Activated naive CD8-positive, alpha-beta T cell (primary cell): Measurements from ENCODE around the gene GJA3.

Experiments
- H3K27ac Mint-ChIP-seq: one replicate; pipeline ENCODE4 v1.8.0; 2021; ENCODE audit warnings: mixed read lengths
- H3K27me3 Mint-ChIP-seq: one replicate; pipeline ENCODE4 v1.8.0; 2021; ENCODE audit warnings: mixed read lengths
- H3K36me3 Mint-ChIP-seq: one replicate; pipeline ENCODE4 v1.8.0; 2021; ENCODE audit warnings: mixed read lengths
- H3K4me1 Mint-ChIP-seq: one replicate; pipeline ENCODE4 v1.8.0; 2021; ENCODE audit warnings: low read depth, mixed read lengths
- H3K4me3 Mint-ChIP-seq: one replicate; pipeline ENCODE4 v1.8.0; 2021; ENCODE audit warnings: mild to moderate bottlenecking, mixed read lengths
- H3K9me3 Mint-ChIP-seq: one replicate; pipeline ENCODE4 v1.8.0; 2021; ENCODE audit warnings: low read depth, mixed read lengths

Gene GJA3

DNA sequence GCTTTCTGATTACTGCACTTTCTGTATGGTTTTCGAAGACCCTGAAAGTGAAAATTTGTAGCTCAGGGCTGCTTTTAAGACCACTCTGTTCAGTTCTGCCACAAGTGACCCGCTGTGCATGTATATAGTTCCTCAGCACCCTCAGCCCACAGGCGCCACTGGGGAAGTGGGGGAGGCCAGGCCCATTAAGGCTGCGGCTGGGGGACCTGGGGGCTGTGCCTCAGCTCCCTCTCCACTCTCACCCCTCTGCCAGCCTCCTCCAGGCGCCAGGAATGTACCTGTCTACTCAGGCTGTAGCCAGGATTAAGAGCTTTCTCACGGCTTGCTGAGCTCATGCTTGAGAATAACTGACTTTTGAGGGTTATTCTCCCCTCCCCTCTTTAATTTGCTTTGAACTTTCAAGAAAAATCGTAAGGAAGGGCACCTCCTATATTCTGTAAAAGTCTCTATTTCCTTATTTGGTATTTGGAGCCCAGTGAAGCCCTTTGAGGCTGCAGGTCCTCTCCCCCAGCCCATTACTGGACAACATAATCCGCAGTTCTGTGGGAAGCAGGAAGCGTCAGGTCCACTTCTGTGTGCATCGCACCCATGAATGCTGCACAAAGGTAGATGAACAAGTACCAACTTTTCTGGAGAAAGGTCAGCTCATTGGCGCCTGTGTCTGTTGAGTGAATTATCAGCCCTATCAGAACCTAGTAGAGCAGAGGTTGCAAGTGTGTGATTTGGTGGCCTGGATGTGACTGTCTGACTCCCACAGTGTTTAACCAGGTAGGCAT lies 29.6 kb downstream of the GJA3 start:
- no peaks in the 10 kb centered on the region for H3K36me3 Mint-ChIP-seq

DNA sequence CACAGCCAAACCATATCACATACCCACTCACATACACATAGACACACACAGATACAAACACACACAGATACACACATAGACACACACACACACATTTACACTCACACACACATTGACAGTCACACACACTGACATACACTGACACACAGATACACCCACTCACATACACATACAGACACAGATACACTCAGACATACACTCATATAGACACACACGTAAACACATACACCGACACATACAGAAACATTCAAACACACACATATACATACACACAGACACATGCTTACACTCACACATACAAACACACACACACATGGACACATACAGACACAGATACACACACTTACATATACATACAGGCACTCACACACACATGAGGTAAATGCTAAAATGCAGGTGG lies 30.2 kb downstream of the GJA3 start:
- Mint-ChIP-seq H3K4me1 (peaks cover 2% of the 10 kb centered on the region), H3K36me3 (no peaks in the 10 kb centered on the region)

More for the DNA sequence above, 29.6 kb downstream of the GJA3 start:
- Mint-ChIP-seq H3K27me3 (peaks cover 2% of the 10 kb centered on the region), H3K4me1 (peaks cover 2% of the 10 kb centered on the region), H3K4me3 (no peak overlapping the region), H3K27ac (no peak overlapping the region), H3K9me3 (no peaks in the 10 kb centered on the region)

DNA sequence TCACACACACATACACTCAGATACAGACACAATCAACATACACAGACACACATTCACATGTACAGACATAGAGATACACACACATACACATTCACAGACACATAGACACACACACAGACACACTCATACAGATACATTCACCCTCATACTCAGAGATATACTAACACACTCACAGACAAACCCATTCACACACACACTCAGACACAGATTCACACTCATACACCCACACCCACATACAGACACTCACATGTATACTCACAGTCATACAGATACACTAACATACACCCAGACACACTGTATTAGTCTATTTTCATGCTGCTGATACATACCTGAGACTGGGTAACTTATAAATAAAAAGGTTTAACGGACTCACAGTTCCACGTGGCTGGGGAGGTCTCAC lies 30.8 kb downstream of the GJA3 start:
- Mint-ChIP-seq H3K27ac (no peak overlapping the region), H3K4me3 (no peak overlapping the region), H3K27me3 (peaks cover 2% of the 10 kb centered on the region), H3K4me1 (peaks cover 2% of the 10 kb centered on the region), H3K9me3 (no peaks in the 10 kb centered on the region), H3K36me3 (no peaks in the 10 kb centered on the region)

More for the DNA sequence above, 30.2 kb downstream of the GJA3 start:
- no peak overlapping the region for H3K27ac Mint-ChIP-seq
- H3K9me3 Mint-ChIP-seq, result no peaks in the 10 kb centered on the region
- H3K27me3 Mint-ChIP-seq, result peaks cover 2% of the 10 kb centered on the region
- H3K4me3 Mint-ChIP-seq, result no peak overlapping the region

DNA sequence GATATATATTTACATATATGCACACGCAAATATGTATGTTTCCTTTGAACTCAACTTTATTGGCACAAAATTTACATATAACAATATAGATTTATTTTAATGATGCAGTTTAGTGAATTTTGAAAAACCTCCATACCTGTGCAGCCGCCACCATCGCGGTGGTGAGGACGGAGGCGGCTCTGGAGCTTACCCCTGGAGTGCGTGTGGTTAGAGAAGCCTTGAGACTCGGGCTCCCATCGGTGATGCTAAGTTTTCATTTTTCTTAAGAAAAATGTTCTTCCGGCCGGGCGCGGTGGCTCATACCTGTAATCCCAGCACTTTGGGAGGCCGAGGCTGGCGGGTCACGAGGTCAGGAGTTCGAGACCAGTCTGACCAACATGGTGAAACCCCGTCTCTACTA lies 31.8 kb downstream of the GJA3 start:
- Mint-ChIP-seq H3K4me1 (peaks cover 2% of the 10 kb centered on the region), H3K36me3 (no peaks in the 10 kb centered on the region), H3K27me3 (peaks cover 5% of the 10 kb centered on the region), H3K4me3 (peak overlapping the region; percentile 71), H3K27ac (no peak overlapping the region), H3K9me3 (no peaks in the 10 kb centered on the region)

DNA sequence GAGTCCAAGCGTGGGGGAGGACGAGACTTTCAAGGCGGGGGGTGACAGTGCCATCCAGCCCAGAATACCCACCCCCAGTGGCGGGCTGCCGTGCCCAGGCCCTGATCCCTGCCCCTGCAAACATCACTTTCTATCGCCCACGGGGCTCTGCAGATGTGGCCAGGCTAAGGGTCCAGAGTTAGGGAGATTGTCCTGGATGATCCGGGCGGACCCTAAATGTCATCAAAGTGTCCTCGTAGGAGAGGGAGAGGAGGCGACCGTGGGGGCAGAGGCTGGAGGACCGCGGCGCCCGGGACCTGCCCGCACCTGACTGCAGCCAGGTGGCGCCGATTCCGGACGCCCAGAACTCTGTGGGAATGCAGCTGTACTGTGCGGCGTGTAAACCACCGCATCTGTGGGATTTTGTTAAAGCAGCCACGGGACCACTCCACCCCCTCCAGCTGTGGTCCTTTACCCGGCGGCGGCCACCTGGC lies 32.4 kb downstream of the GJA3 start:
- H3K4me1 Mint-ChIP-seq, result peaks cover 2% of the 10 kb centered on the region
- peak overlapping the region; percentile 71 for H3K4me3 Mint-ChIP-seq
- H3K9me3 Mint-ChIP-seq, result no peaks in the 10 kb centered on the region
- no peaks in the 10 kb centered on the region for H3K36me3 Mint-ChIP-seq
- peaks cover 5% of the 10 kb centered on the region for H3K27me3 Mint-ChIP-seq
- no peak overlapping the region for H3K27ac Mint-ChIP-seq

DNA sequence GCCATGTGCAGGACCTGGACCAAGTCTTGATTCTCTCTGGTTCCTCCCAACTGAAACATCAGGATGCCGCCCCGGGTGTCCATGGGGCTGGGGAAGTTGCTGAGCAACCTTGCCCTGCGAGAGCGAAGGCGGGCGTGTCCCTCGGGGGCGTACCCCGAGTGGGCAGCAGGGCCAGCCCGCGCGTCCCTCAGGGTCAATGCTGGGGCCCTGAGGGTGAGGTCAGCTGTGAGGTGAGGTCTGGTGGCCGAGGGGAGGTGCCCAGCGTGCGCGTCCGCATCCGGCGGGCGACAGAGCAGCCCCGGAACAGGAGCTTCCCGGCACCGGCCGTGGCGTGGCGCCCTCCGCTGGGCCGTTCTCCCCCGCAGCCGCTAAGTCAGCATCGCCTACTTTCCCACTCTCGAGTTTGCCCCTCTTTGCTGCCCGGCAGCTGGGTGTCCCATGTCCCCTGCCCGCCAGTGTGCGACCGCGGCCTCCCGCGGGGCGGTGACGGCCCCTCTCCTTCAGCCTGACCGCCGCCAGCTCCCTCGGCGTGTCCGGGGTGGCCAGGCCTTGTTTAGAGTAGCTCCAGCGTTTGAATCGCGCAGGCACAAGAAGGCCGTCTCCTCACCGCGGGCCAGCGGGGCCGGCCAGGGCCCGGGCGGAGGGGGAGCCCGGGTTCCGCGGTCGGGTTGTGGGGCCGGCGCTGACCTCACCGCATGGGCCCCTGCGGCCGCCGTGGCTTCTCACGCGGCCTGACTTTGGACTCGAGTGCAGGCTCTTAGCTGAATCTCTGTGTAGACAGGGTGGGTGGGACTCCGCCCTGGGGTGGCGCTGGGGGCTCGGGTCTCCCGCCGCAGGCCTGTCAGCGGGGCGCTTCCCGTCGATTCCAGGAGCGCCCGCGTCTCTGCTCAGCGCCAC lies 33.0 kb downstream of the GJA3 start:
- Mint-ChIP-seq H3K4me1 (peaks cover 2% of the 10 kb centered on the region), H3K4me3 (peak overlapping the region; percentile 73), H3K27ac (no peak overlapping the region), H3K36me3 (no peaks in the 10 kb centered on the region), H3K9me3 (no peaks in the 10 kb centered on the region), H3K27me3 (peaks cover 4% of the 10 kb centered on the region)

DNA sequence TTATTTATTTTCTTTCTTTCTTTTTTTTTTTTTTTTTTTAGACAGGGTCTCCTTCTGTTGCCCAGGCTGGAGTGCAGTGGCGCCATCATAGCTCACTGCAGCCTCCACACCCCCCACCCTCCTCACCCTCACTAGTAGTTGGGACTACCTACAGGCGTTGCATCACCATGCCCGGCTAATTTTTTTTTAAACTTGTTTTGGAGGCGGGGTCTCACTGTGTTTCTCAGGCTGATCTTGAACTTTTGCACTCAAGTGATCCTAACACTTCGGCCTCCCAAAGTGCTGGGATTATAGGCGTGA lies 33.6 kb downstream of the GJA3 start:
- no peaks in the 10 kb centered on the region for H3K36me3 Mint-ChIP-seq
- H3K9me3 Mint-ChIP-seq, result no peaks in the 10 kb centered on the region
- peaks cover 3% of the 10 kb centered on the region for H3K27me3 Mint-ChIP-seq
- H3K4me1 Mint-ChIP-seq, result peaks cover 2% of the 10 kb centered on the region
- peak overlapping the region; percentile 73 for H3K4me3 Mint-ChIP-seq
- H3K27ac Mint-ChIP-seq, result no peak overlapping the region

DNA sequence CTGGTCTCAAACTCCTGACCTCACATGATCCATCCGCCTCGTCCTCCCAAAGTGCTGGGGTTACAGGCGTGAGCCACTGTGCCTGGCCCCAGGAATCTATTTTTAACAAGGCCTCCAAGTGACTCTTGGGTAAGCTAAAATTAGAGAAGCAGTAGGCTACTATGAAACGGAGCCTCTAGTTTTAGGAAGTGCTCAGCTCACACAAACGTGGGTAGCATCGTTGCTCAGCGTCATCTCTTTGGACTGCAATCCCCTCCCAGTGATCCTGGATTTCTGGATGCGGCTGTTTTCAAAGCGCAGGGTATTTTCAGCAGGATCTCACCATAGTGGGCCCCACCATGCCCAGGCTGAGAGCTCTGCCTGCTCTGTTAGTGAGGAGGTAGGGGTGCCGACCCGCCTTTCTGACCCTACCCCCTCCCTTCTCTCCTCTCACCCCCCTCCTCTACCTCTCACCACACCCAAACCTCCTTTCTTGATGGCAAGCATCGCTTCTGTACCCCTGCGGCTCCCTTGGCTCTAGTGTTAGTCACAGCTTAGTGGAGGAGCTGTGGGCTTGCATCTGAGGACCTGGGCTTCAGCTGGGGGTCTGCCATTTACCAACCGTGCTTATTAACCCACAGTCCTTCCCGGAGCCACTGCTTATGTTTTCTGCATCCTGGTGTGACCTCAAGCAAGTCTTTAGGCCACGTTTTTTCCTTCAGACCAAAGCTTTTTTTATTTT lies 34.2 kb downstream of the GJA3 start:
- peaks cover 3% of the 10 kb centered on the region for H3K27me3 Mint-ChIP-seq
- peak overlapping the region; percentile 35 for H3K4me3 Mint-ChIP-seq
- H3K36me3 Mint-ChIP-seq, result no peaks in the 10 kb centered on the region
- H3K9me3 Mint-ChIP-seq, result no peaks in the 10 kb centered on the region
- H3K4me1 Mint-ChIP-seq, result peaks cover 2% of the 10 kb centered on the region
- H3K27ac Mint-ChIP-seq, result no peak overlapping the region

DNA sequence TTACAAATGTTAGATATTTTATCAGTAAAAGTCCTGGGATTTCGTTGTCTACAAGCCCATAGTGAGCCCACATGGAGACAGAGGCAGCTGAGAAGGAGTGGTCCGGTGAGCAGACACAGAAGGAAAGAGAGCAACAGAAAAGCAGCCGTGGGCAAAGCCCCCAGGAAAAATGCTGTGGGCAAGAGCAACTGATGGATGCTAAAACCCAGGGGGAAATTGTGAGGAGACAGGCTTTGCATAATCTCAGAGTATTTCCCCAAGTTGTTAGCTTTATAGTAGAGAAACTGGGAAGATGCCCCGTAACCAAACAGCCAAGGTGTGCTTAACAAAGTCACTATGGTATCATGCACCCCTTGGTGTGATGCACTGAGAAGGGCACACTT lies 35.1 kb downstream of the GJA3 start:
- Mint-ChIP-seq H3K27ac (no peak overlapping the region), H3K36me3 (no peaks in the 10 kb centered on the region), H3K9me3 (no peaks in the 10 kb centered on the region), H3K27me3 (peaks cover 3% of the 10 kb centered on the region), H3K4me1 (peaks cover 5% of the 10 kb centered on the region), H3K4me3 (no peak overlapping the region)

DNA sequence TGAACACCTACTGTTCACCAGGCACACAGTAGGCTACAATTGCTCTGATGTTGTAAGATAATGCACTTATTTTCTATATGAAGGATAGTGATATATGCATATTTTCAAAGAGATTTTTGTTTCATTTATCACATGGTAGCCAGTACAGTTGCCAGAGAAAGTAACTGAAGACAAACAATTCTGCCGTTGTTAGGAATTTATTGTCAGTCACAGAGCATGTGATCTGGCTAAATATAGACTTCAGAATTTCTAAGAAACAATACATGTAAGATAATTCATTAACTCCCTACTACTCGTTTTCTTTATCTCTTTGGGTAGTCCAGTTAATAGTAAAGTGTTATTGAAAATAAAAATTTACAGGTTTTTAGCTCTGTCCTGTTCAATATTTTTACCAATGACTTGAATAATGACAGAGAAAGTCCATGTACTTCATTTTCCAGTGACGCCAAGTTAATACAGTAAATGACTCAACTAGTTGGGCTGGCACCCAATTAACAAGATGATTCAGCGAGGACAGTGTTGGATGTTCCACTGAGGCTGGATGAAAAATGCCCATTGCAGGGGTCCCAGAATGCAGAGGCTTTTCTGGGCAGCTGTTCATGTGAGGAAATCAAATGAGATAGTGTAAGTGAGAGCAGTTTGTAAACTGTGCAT lies 35.6 kb downstream of the GJA3 start:
- Mint-ChIP-seq H3K27me3 (peaks cover 3% of the 10 kb centered on the region), H3K4me1 (peaks cover 10% of the 10 kb centered on the region), H3K9me3 (no peaks in the 10 kb centered on the region), H3K4me3 (no peak overlapping the region), H3K27ac (no peak overlapping the region), H3K36me3 (no peaks in the 10 kb centered on the region)

DNA sequence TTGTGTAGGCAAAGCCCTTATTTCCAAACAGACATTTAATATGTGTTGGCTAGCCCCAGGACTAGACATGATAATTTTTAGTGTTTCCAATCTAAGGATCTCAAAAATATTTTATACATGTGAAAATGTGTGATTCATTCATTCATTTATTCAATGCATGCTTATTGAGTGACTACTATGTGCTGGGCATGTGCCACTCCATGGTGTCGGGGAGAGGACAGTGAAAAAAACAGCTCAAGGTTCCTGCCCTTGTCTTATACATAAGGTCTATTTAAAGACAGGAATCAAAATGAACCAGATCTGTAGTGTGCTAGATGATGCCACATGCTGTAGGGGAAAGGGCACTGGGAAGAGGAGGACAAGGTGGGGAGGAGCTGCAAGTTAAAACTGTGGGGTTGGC lies 36.5 kb downstream of the GJA3 start:
- Mint-ChIP-seq H3K27me3 (peaks cover 3% of the 10 kb centered on the region), H3K27ac (no peak overlapping the region), H3K4me3 (no peak overlapping the region), H3K9me3 (no peaks in the 10 kb centered on the region), H3K36me3 (no peaks in the 10 kb centered on the region), H3K4me1 (peaks cover 19% of the 10 kb centered on the region)

DNA sequence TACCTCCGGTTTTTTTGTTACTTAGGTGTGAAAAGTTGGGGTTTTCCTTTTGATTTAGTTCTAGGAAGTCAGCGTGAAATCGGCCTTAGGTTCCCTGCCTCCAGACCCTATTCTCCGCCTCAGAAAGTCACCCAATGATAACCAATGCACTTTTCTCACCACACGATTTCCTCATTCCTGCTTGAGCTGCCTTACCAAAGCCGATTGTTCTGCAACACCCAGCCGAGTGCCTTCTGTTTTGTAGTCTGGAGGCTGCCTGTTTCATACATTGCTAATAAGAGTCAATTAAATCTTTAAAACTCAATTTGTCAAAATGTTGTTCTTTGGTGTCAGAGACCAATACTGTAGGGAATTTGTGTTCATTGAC lies 39.7 kb downstream of the GJA3 start:
- Mint-ChIP-seq H3K4me1 (peaks cover 20% of the 10 kb centered on the region), H3K27ac (peak overlapping the region; percentile 74), H3K36me3 (no peaks in the 10 kb centered on the region), H3K4me3 (peak overlapping the region; percentile 90), H3K27me3 (peaks cover 3% of the 10 kb centered on the region), H3K9me3 (no peaks in the 10 kb centered on the region)

DNA sequence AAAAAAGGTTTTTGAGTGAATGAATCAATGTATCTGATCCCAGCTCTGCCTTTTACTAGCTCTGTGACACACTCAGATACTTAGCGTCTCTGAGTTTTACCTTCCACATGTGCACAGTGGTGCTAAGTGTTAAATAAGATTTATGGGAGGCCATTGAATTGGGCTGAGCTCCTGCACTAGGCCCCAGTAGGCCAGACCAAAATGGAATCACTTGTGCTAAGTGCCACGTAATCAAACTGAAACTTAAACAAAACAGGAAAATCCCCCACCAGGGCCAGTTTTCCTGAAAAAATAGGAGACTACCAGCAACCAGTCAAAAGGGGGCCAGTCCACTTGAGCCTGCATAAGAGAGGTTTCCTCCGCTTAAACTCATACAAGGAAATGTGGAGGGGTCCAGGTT lies 40.9 kb downstream of the GJA3 start:
- H3K27me3 Mint-ChIP-seq, result peaks cover 3% of the 10 kb centered on the region
- H3K4me1 Mint-ChIP-seq, result peaks cover 20% of the 10 kb centered on the region
- H3K9me3 Mint-ChIP-seq, result no peaks in the 10 kb centered on the region
- peak overlapping the region; percentile 41 for H3K27ac Mint-ChIP-seq
- H3K4me3 Mint-ChIP-seq, result peak overlapping the region; percentile 90
- H3K36me3 Mint-ChIP-seq, result no peaks in the 10 kb centered on the region

DNA sequence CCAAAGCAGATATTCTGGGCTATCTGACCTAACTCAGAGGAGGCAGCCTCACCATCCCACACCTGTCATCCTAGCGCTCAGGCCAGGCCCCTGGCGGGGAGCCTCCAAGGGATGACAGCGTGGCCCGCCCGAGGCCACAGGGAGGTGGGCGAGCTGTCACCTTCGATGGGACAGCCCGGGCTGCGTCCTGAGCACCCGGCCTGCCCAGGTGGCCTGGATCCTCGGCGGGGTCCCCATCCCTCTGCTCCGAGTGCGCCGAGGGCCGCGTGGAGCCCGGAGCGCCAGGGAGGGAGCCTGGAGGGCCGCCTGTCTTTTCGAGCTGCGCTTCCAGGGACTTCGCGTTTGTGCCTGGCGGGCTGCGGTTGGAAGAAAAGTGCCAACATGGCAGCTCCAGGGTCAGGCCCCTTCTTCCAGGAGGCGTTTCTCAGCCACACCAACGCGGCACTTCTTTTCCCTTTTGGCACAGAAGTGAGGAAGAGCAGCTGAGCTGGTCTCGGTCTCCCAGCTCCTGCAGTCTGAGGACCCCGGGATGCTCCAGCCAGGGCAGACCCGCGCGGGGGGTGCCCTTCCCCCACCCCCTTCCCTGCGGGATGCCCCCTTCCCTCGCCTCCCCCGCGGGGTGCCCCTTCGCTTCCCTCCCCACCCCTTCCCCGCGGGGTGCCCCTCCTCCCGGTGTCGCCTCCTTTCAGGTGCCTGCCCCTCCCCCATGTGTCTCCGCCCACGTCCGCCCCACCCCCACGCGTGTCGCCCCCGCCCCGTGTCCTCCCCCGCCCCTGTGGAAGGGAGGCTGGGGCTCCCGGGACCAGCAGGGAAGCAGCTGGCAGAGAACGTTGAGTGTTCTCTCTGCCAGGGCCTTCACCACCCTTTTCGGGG lies 42.3 kb downstream of the GJA3 start:
- H3K4me1 Mint-ChIP-seq, result peaks cover 20% of the 10 kb centered on the region
- H3K4me3 Mint-ChIP-seq, result peak overlapping the region; percentile 90
- H3K9me3 Mint-ChIP-seq, result no peaks in the 10 kb centered on the region
- H3K27ac Mint-ChIP-seq, result peak overlapping the region; percentile 86
- no peaks in the 10 kb centered on the region for H3K36me3 Mint-ChIP-seq
- no peaks in the 10 kb centered on the region for H3K27me3 Mint-ChIP-seq
